Esophagus (tissue), 2 donors: ENCODE results near the gene GSN. TPM values are rescaled to one million over a fixed set of nuclear protein-coding genes. Genes with fewer than 3 reads are reported as not detected.
A peak's percentile ranks its signal among the peaks of the same experiment; 100 is the strongest.

ENCODE experiments used
- H3K27ac ChIP-seq, 2 donors: one replicate each; pipeline ENCODE4 v1.5.1; 2013; ENCODE audit warnings: low read depth in 2 of 2, mild to moderate bottlenecking in 2 of 2, inconsistent platforms in 1 of 2, low read length in 1 of 2, moderate library complexity in 1 of 2
- H3K27me3 ChIP-seq, 2 donors: one replicate each; pipeline ENCODE4 v1.6.1; 2013; ENCODE audit warnings: low read length in 2 of 2, control low read depth in 1 of 2, mild to moderate bottlenecking in 1 of 2; ENCODE audit not compliant: insufficient read depth in 2 of 2, control insufficient read depth in 1 of 2
- H3K36me3 ChIP-seq, 2 donors: one replicate each; pipeline ENCODE4 v1.6.1; 2013; ENCODE audit warnings: low read length in 1 of 2; ENCODE audit not compliant: control insufficient read depth in 2 of 2, insufficient read depth in 2 of 2
- H3K4me1 ChIP-seq, 2 donors: one replicate each; pipeline ENCODE4 v1.6.1; 2013; ENCODE audit warnings: low read length in 1 of 2; ENCODE audit not compliant: control insufficient read depth in 2 of 2, insufficient read depth in 2 of 2
- H3K4me3 ChIP-seq, 2 donors: one replicate each; pipeline ENCODE4 v1.5.1; 2013; ENCODE audit warnings: low read length in 2 of 2, mild to moderate bottlenecking in 2 of 2, low read depth in 1 of 2, moderate library complexity in 1 of 2
- H3K9me3 ChIP-seq, 2 donors: one replicate each; pipeline ENCODE4 v1.6.1; 2013; ENCODE audit warnings: mild to moderate bottlenecking in 2 of 2, low read depth in 1 of 2, low read length in 1 of 2, moderate library complexity in 1 of 2; ENCODE audit not compliant: control insufficient read depth in 2 of 2, insufficient read depth in 1 of 2
- WGBS, 2 donors: extraction: QIAGEN DNeasy Blood & Tissue Kit; methylation state at CpG; one replicate each; pipeline ENCODE4 v1.1.7; 2013; 5-methylcytosine and 5-hydroxymethylcytosine counted together
- polyA plus RNA-seq, 2 donors: library from polyadenylated mRNA; stranded (reverse); fragments of 200-250 nt; gene quantifications; one replicate each; pipeline ENCODE4 v1.2.3, GENCODE V29; 2013
- donor health status: healthy with polysubstance abuse.
- donor health status: Bipolar disorder and iron deficiency.

GSN gene
- 100 to 1,000 TPM; 198 to 418 TPM for polyA plus RNA-seq

DNA sequence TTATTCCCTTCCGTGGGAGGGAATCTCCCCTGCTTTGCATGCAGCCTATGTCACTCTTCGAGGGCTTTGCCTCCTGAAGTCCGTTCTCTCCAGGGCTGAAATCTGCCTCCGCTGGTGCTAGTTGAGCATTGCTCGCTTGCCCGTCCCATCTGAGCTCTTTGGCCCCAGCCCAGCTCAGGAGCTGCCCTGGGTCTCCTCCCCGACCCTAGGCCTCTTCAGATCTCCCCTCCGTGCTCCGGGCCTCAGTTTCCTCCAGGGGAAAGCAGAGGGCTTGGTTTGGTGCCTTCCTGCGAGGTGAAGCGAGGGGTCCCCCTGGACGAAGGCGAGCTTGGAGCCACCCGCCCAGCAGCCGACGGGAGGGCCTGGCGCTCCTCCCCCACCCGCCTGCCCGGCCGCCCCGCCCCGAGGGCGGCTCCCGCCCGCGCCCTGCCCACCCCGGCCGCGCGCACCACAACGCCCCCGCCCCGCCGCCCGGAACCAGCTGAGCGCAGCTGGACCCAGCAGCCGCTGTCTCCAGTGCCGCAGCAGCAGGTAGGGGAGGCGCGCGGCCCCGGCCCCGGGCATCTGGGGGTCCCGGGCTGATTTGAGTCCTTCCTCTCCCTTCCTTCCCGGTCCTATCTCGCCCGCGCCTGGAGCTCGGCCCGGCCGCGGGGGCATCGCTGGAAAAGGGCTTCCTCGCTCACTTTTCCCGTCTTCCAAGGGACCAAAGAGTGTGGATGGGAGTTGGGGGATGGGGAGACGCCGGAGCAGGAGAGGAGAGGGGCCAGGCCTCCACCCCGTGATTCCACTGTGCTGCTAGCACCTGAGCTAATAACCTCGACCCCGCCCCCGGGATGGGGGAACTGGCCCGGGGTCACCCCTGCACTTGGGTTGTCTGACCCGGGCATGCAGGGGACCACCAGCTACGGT lies at the start of gene GSN:
TSS of gene GSN (plus strand) at position 474 of the 909 bp plus-strand sequence. CDS start 33,810 bp downstream, outside the sequence.
- Histone ChIP-seq H3K36me3 (no peaks in the 10 kb centered on the region), H3K4me1 (peaks cover 5 to 10% of the 10 kb centered on the region in 2 donors), H3K9me3 (no peaks in the 10 kb centered on the region), H3K27me3 (no peaks in the 10 kb centered on the region), H3K4me3 (peak within 1 kb of the TSS; percentile 65 to 69), H3K27ac (peak within 1 kb of the TSS; percentile 84 to 86)
- 2% methylated on average over 53 to 64 of the region's 64 CpGs for WGBS, 2 donors

DNA sequence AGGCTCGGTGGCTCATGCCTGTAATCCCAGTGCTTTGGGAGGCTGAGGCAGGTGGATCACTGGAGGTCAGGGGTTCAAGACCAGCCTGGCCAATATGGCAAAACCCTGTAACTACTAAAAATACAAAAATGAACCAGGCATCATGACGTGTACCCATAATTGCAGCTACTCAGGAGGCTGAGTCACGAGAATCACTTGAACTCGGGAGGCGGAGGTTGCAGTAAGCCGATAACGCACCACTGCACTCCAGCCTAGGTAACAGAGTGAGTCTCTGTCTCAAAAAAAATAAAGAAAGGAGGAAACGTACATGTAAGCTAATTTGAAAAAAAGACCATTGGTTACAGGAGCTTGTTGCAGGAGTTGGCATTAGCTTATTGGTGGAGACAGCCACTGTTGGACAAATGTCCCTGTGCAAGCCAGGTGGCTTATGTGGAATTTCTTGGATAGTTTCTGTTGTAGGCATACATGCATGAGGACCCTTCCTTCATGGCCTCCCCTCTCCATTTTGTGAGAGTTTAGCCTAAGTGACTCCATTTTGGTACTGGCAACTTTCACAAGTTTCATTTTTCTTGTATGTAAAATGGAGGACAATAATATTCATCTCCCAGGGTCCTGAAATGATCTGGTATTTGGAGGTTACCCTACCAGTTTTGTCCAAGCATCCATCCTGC lies 49.5 kb upstream of the GSN start:
- Histone ChIP-seq H3K36me3 (no peaks in the 10 kb centered on the region), H3K27me3 (no peaks in the 10 kb centered on the region), H3K27ac (no peak overlapping the region), H3K9me3 (no peaks in the 10 kb centered on the region), H3K4me1 (peaks cover 0 to under 1% of the 10 kb centered on the region in 2 donors), H3K4me3 (no peak overlapping the region)
- WGBS, 2 donors: 94 to 95% methylated on average over 8 of the region's 8 CpGs

GRCh38 chr9:121219530-121219929 lies 48.4 kb upstream of the GSN start:
- no peak overlapping the region for H3K4me3 ChIP-seq
- H3K9me3 ChIP-seq: no peaks in the 10 kb centered on the region
- 90 to 91% methylated on average over 3 of the region's 3 CpGs for WGBS, 2 donors
- no peak overlapping the region for H3K27ac ChIP-seq
- H3K36me3 ChIP-seq: no peaks in the 10 kb centered on the region
- no peaks in the 10 kb centered on the region for H3K27me3 ChIP-seq
- H3K4me1 ChIP-seq: no peaks in the 10 kb centered on the region

GRCh38 chr9:121220996-121221663 lies 46.8 kb upstream of the GSN start:
- 79 to 82% methylated on average over 13 of the region's 13 CpGs for whole genome bisulfite sequencing, 2 donors
- Histone ChIP-seq H3K4me1 (no peaks in the 10 kb centered on the region), H3K4me3 (no peak overlapping the region), H3K36me3 (no peaks in the 10 kb centered on the region), H3K27me3 (no peaks in the 10 kb centered on the region), H3K27ac (no peak overlapping the region), H3K9me3 (no peaks in the 10 kb centered on the region)

DNA sequence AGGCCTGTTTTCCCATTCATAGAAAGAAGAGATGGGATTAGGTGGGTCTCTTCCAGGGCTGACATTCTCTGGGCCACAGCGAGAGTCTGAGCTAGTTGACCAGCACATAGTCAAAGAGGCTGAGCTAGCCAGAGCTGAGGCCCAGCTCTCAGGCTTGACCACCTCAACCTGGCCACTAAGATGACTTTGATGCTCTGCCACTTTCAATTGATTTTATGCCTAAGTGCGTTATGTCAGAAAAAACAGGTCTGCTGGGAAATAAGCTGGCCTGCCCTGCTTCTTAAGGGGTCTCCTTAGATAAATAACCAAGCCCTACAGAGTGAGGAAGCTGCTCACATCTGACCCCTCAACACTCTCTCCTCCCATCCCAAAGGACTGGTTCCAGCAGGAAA lies 46.3 kb upstream of the GSN start:
- WGBS, 2 donors: 88 to 98% methylated on average over 2 of the region's 2 CpGs
- Histone ChIP-seq H3K27ac (no peak overlapping the region), H3K27me3 (no peaks in the 10 kb centered on the region)

GRCh38 chr9:121222524-121223171 lies 45.3 kb upstream of the GSN start:
- Histone ChIP-seq H3K4me1 (no peaks in the 10 kb centered on the region), H3K27me3 (no peaks in the 10 kb centered on the region), H3K36me3 (no peaks in the 10 kb centered on the region), H3K9me3 (no peaks in the 10 kb centered on the region), H3K27ac (no peak overlapping the region), H3K4me3 (no peak overlapping the region)
- 65% methylated on average over 12 of the region's 12 CpGs for WGBS, 2 donors

More for the DNA sequence above, 46.3 kb upstream of the GSN start:
- no peaks in the 10 kb centered on the region for H3K4me1 ChIP-seq
- H3K9me3 ChIP-seq: no peaks in the 10 kb centered on the region
- no peak overlapping the region for H3K4me3 ChIP-seq
- H3K36me3 ChIP-seq: no peaks in the 10 kb centered on the region

DNA sequence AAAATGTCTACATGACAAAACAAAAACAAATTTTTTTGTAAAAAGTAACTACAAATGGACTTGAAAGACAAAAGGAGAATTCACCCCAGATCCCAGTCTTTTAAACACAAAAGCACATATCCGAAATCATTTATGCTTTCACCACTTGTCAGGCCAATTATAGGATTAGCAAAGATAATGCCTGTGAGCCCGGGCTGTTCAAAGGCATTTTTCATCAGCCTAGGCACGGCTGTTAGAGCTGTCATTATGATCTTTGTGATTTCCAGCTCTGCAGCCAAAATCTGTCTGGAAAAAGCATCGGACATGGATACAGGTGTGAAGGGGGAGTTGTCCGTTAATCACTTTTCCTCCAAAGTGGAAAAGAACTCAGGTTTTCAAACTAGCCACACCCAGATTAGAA lies 42.7 kb upstream of the GSN start:
- Histone ChIP-seq H3K36me3 (no peaks in the 10 kb centered on the region), H3K4me3 (no peak overlapping the region), H3K27me3 (no peaks in the 10 kb centered on the region), H3K4me1 (no peaks in the 10 kb centered on the region), H3K9me3 (no peaks in the 10 kb centered on the region), H3K27ac (no peak overlapping the region)
- 40 to 44% methylated on average over 5 of the region's 5 CpGs for WGBS, 2 donors

- WGBS, 2 donors: 84 to 85% methylated on average over 2 of the region's 2 CpGs
Observed at GRCh38 chr9:121226175-121226574, 41.8 kb upstream of the GSN start.

GRCh38 chr9:121227862-121228261 lies 40.1 kb upstream of the GSN start:
- no peaks in the 10 kb centered on the region for H3K36me3 ChIP-seq
- H3K27ac ChIP-seq: no peak overlapping the region
- H3K9me3 ChIP-seq: no peaks in the 10 kb centered on the region
- H3K4me1 ChIP-seq: no peaks in the 10 kb centered on the region
- no peaks in the 10 kb centered on the region for H3K27me3 ChIP-seq
- no peak overlapping the region for H3K4me3 ChIP-seq
- WGBS, 2 donors: 70 to 84% methylated on average over 4 of the region's 4 CpGs

More at GRCh38 chr9:121226175-121226574, 41.8 kb upstream of the GSN start:
- H3K9me3 ChIP-seq: no peaks in the 10 kb centered on the region
- H3K4me1 ChIP-seq: no peaks in the 10 kb centered on the region
- H3K27me3 ChIP-seq: no peaks in the 10 kb centered on the region
- no peak overlapping the region for H3K27ac ChIP-seq
- H3K4me3 ChIP-seq: no peak overlapping the region
- no peaks in the 10 kb centered on the region for H3K36me3 ChIP-seq
